Activated CD4-positive, alpha-beta T cell treated with anti-CD3 and anti-CD28 coated beads for 4 hours (primary cell): Measurements from ENCODE around the gene HRG.

Experiments
- DNase-seq, 2 donors: peaks; one replicate each; pipeline ENCODE4 v3.0.0-alpha.2; 2020

The HRG gene

GRCh38 chr3:186638259-186638658 lies 27.6 kb upstream of the HRG start:
- no peak for DNase-seq

- DNase-seq: no peak
Measured at GRCh38 chr3:186639778-186640472, 25.9 kb upstream of the HRG start, which contains the start of gene FETUB. TSS of gene FETUB (plus strand) at chr3:186640399. CDS start at chr3:186640461, 62 bp downstream.

GRCh38 chr3:186640473-186640818 lies 25.4 kb upstream of the HRG start:
- no peak for DNase-seq

GRCh38 chr3:186640929-186641328 lies 24.9 kb upstream of the HRG start:
- DNase-seq: no peak

GRCh38 chr3:186642014-186642413 lies 23.8 kb upstream of the HRG start:
- no peak for DNase-seq

GRCh38 chr3:186643493-186643892 lies 22.3 kb upstream of the HRG start:
- DNase-seq: no peak

- DNase-seq: no peak
Measured at GRCh38 chr3:186644683-186645082, 21.1 kb upstream of the HRG start.

GRCh38 chr3:186646106-186646505 lies 19.7 kb upstream of the HRG start:
- DNase-seq: no peak

GRCh38 chr3:186646841-186647240 lies 19.0 kb upstream of the HRG start:
- no peak for DNase-seq

- no peak for DNase-seq
Measured at GRCh38 chr3:186648851-186649250, 17.0 kb upstream of the HRG start.

GRCh38 chr3:186651678-186652215 lies 14.1 kb upstream of the HRG start:
- no peak for DNase-seq

GRCh38 chr3:186653080-186653707 lies 12.6 kb upstream of the HRG start:
- no peak for DNase-seq

- no peak for DNase-seq
Measured at GRCh38 chr3:186653984-186654383, 11.8 kb upstream of the HRG start.

GRCh38 chr3:186663361-186664118 lies 2.3 kb upstream of the HRG start:
- DNase-seq: no peak

- no peak for DNase-seq
Measured at GRCh38 chr3:186664119-186664495, 1.7 kb upstream of the HRG start.

- DNase-seq: no peak
Measured at GRCh38 chr3:186664506-186664905, 1.3 kb upstream of the HRG start.

GRCh38 chr3:186668426-186668825 lies 2.6 kb downstream of the HRG start:
- no peak for DNase-seq

GRCh38 chr3:186669378-186670084 lies 3.7 kb downstream of the HRG start:
- DNase-seq: no peak

- DNase-seq: no peak
Measured at GRCh38 chr3:186670155-186670554, 4.3 kb downstream of the HRG start.

GRCh38 chr3:186671051-186671450 lies 5.2 kb downstream of the HRG start:
- no peak for DNase-seq

- no peak for DNase-seq
Measured at GRCh38 chr3:186678604-186679003, 12.8 kb downstream of the HRG start.

GRCh38 chr3:186679151-186679550 lies 13.3 kb downstream of the HRG start:
- no peak for DNase-seq

GRCh38 chr3:186680869-186681268 lies 15.1 kb downstream of the HRG start:
- DNase-seq: no peak
